SK-N-SH treated with all-trans-retinoic acid at 6 μM for 48 hours (cell line): Measurements from ENCODE around the gene ACR.
"Not testable (repeated sequence)": the region's sequence is repeated elsewhere in the genome, so short reads cannot be mapped to it uniquely, and the experiment has no call there.

Experiments used
- ARNTL ChIP-seq: fragments of 450-650 bp; formaldehyde crosslinking; IDR thresholded peaks from 2 replicates; pipeline ENCODE4 v1.5.0; 2020; ENCODE audit warnings: low read depth, mild to moderate bottlenecking, moderate library complexity, borderline replicate concordance
- BACH2 ChIP-seq: fragments of 250-450 bp; sonication (Bioruptor Pico); IDR thresholded peaks from 2 replicates; pipeline ENCODE4 v1.9.0; 2021; ENCODE audit warnings: mild to moderate bottlenecking, borderline replicate concordance
- CREB5 ChIP-seq: fragments of 250-450 bp; sonication (Bioruptor Pico); IDR thresholded peaks from 2 replicates; pipeline ENCODE4 v1.5.1; 2020; ENCODE audit warnings: low read depth, mild to moderate bottlenecking, moderate library complexity
- ISL1 ChIP-seq: fragments of 250-450 bp; sonication (Bioruptor Pico); IDR thresholded peaks from 2 replicates; pipeline ENCODE4 v2.1.2; 2022; ENCODE audit warnings: mild to moderate bottlenecking, moderate library complexity
- PATZ1 ChIP-seq: fragments of 250-450 bp; sonication (Bioruptor Pico); IDR thresholded peaks from 2 replicates; pipeline ENCODE4 v1.8.0; 2020; ENCODE audit warnings: mild to moderate bottlenecking, moderate library complexity, borderline replicate concordance
- RARB ChIP-seq: fragments of 250-450 bp; sonication (Bioruptor Pico); IDR thresholded peaks from 2 replicates; pipeline ENCODE4 v1.8.0; 2021; ENCODE audit warnings: mild to moderate bottlenecking, moderate library complexity
- TCF4 ChIP-seq: fragments of 250-450 bp; sonication (Bioruptor Pico); IDR thresholded peaks from 2 replicates; pipeline ENCODE4 v1.8.0; 2021; ENCODE audit warnings: mild to moderate bottlenecking, moderate library complexity, borderline replicate concordance
- ZFP3 ChIP-seq: fragments of 250-450 bp; sonication (Bioruptor Pico); IDR thresholded peaks from 2 replicates; pipeline ENCODE4 v1.5.0; 2020; ENCODE audit warnings: mild to moderate bottlenecking, moderate library complexity
- ZNF70 ChIP-seq: fragments of 450-650 bp; formaldehyde crosslinking; IDR thresholded peaks from 2 replicates; pipeline ENCODE4 v1.5.0; 2020; ENCODE audit warnings: mild to moderate bottlenecking, moderate library complexity
- ZNF8 ChIP-seq: fragments of 450-650 bp; formaldehyde crosslinking; IDR thresholded peaks from 2 replicates; pipeline ENCODE4 v1.5.0; 2020; ENCODE audit warnings: mild to moderate bottlenecking, moderate library complexity
- TF ChIP-seq, protein P1 (sequence below): fragments of 250-450 bp; sonication (Bioruptor Pico); IDR thresholded peaks from 2 replicates; pipeline ENCODE4 v1.5.1; 2021; ENCODE audit warnings: mild to moderate bottlenecking, moderate library complexity

- not testable (repeated sequence) for TF ChIP-seq ZFP3 (CRISPR knock-in tag); TCF4 (CRISPR knock-in tag); CREB5 (CRISPR knock-in tag); ZNF70 (CRISPR knock-in tag); RARB (CRISPR knock-in tag); BACH2 (CRISPR knock-in tag); PATZ1; ARNTL (CRISPR knock-in tag); ZNF8 (CRISPR knock-in tag); ISL1 (CRISPR knock-in tag)
- TF ChIP-seq, protein P1, sequence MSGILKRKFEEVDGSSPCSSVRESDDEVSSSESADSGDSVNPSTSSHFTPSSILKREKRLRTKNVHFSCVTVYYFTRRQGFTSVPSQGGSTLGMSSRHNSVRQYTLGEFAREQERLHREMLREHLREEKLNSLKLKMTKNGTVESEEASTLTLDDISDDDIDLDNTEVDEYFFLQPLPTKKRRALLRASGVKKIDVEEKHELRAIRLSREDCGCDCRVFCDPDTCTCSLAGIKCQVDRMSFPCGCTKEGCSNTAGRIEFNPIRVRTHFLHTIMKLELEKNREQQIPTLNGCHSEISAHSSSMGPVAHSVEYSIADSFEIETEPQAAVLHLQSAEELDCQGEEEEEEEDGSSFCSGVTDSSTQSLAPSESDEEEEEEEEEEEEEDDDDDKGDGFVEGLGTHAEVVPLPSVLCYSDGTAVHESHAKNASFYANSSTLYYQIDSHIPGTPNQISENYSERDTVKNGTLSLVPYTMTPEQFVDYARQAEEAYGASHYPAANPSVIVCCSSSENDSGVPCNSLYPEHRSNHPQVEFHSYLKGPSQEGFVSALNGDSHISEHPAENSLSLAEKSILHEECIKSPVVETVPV (CRISPR knock-in tag), result not testable (repeated sequence)
These were observed 44.2 kb downstream of the ACR start for GRCh38 chr22:50782253-50782652.
